GM23248 (cell line): ENCODE data around the gene CACNA1I. TPM values are rescaled to one million over a fixed set of nuclear protein-coding genes. Genes with fewer than 3 reads are reported as not detected.

Source experiments
- DNase-seq: peaks from one replicate; pipeline ENCODE4 v3.0.0-alpha.2; 2015
- H2AFZ ChIP-seq: fragments of 200-600 bp; sonication (generic); 2 replicates; pipeline ENCODE4 v1.6.1; 2016; ENCODE audit warnings: antibody characterized with exemption
- H3F3A ChIP-seq: fragments of 200-600 bp; sonication (generic); 2 replicates; pipeline ENCODE4 v1.6.1; 2016; ENCODE audit warnings: mild to moderate bottlenecking, antibody characterized with exemption, mixed run types; ENCODE audit not compliant: insufficient read depth
- H3K27ac ChIP-seq: fragments of 200-600 bp; sonication (generic); 2 replicates; pipeline ENCODE4 v1.5.1; 2016; ENCODE audit warnings: mild to moderate bottlenecking
- H3K27me3 ChIP-seq: fragments of 200-600 bp; sonication (generic); replicated peaks from 2 replicates; pipeline ENCODE4 v1.6.1; 2016; ENCODE audit warnings: mild to moderate bottlenecking; ENCODE audit not compliant: insufficient read depth
- H3K36me3 ChIP-seq: fragments of 200-600 bp; sonication (generic); 2 replicates; pipeline ENCODE4 v1.6.1; 2016; ENCODE audit warnings: low read depth, mild to moderate bottlenecking
- H3K4me1 ChIP-seq: fragments of 200-600 bp; sonication (generic); 2 replicates; pipeline ENCODE4 v1.6.1; 2016; ENCODE audit warnings: mild to moderate bottlenecking; ENCODE audit not compliant: insufficient read depth
- H3K4me2 ChIP-seq: fragments of 200-600 bp; sonication (generic); one replicate; pipeline ENCODE4 v1.6.1; 2016; ENCODE audit warnings: mild to moderate bottlenecking; ENCODE audit not compliant: unreplicated experiment
- H3K4me3 ChIP-seq: fragments of 200-600 bp; sonication (generic); 2 replicates; pipeline ENCODE4 v1.5.1; 2016; ENCODE audit warnings: mild to moderate bottlenecking
- H3K79me2 ChIP-seq: fragments of 200-600 bp; sonication (generic); 2 replicates; pipeline ENCODE4 v1.6.1; 2016; ENCODE audit warnings: mild to moderate bottlenecking; ENCODE audit not compliant: insufficient read depth
- H3K9ac ChIP-seq: fragments of 200-600 bp; sonication (generic); 2 replicates; pipeline ENCODE4 v1.6.1; 2016; ENCODE audit warnings: mild to moderate bottlenecking
- H3K9me2 ChIP-seq: fragments of 200-600 bp; sonication (generic); 2 replicates; pipeline ENCODE4 v1.6.1; 2016; ENCODE audit warnings: mixed run types, mild to moderate bottlenecking, moderate library complexity; ENCODE audit not compliant: insufficient read depth
- H3K9me3 ChIP-seq: fragments of 200-600 bp; sonication (generic); one replicate; pipeline ENCODE4 v1.6.1; 2017; ENCODE audit warnings: low read depth
- H4K20me1 ChIP-seq: fragments of 200-600 bp; sonication (generic); 2 replicates; pipeline ENCODE4 v1.6.0; 2016; ENCODE audit not compliant: insufficient read depth
- EZH2 ChIP-seq: fragments of 200-600 bp; sonication (generic); IDR thresholded peaks from 2 replicates; pipeline ENCODE4 v1.6.1; 2018; ENCODE audit warnings: antibody characterized with exemption, mild to moderate bottlenecking; ENCODE audit not compliant: insufficient read depth, poor library complexity, severe bottlenecking
- EZH2phosphoT487 ChIP-seq: fragments of 200-600 bp; sonication (generic); IDR thresholded peaks from 2 replicates; pipeline ENCODE4 v1.6.1; 2018; ENCODE audit warnings: antibody characterized with exemption, moderate library complexity, mild to moderate bottlenecking, low read depth; ENCODE audit not compliant: insufficient read depth
- WGBS, 2 experiments: methylation state at CpG; one replicate each; pipeline ENCODE4 v1.1.6; 2015 to 2017; ENCODE audit warnings: low lambda C conversion rate in 2 of 2, low coverage in 1 of 2; ENCODE audit errors: missing lambda C conversion rate in 2 of 2; 5-methylcytosine and 5-hydroxymethylcytosine counted together
- in situ Hi-C: fragments of 300-500 bp; cut with MboI; formaldehyde crosslinking; loops from 2 replicates; pipeline ENCODE4 v1.15.0; 2020
- polyA plus RNA-seq: library from polyadenylated mRNA; unstranded; fragments of >200 nt; fragmentation: Nextera tagmentation; extraction: Ambion mirVana; gene quantifications from 2 replicates; pipeline ENCODE4 v1.2.1, GENCODE V29; 2016
- total RNA-seq: library from RNA; depleted of rRNA; stranded (reverse); fragments of >200 nt; shearing (Covaris generic); gene quantifications from 2 replicates; pipeline ENCODE4 v1.2.3, GENCODE V29; 2014

CACNA1I gene
- total and polyA plus RNA-seq, 2 experiments from 2014 or later, result not detected

GRCh38 chr22:39524089-39524752 is 46.3 kb upstream of the CACNA1I start:
- H3K27ac ChIP-seq, result peak overlapping the region; percentile 96
- in situ Hi-C loops, result no loop called here
- WGBS, 2 experiments, result 73 to 74% methylated on average over 13 of the region's 13 CpGs
- H3K36me3 ChIP-seq, result peaks cover 16% of the 10 kb centered on the region
- no peaks in the 10 kb centered on the region for H3K27me3 ChIP-seq
- no peak overlapping the region for H3K4me2 ChIP-seq
- H3K9ac ChIP-seq, result no peak overlapping the region
- no peak overlapping the region for H3K4me3 ChIP-seq
- DNase-seq, result peak; percentile 39
- no peaks in the 10 kb centered on the region for H3K9me3 ChIP-seq
- H3F3A ChIP-seq, result peaks cover 49% of the 10 kb centered on the region
- TF ChIP-seq EZH2phosphoT487, result no peak
- TF ChIP-seq EZH2, result no peak
- H3K9me2 ChIP-seq, result no peaks in the 10 kb centered on the region
- peaks cover 14% of the 10 kb centered on the region; the same call in 1 of the 2 replicates for H4K20me1 ChIP-seq
- H2AFZ ChIP-seq, result no peak overlapping the region
- H3K79me2 ChIP-seq, result peaks cover 38% of the 10 kb centered on the region
- peaks cover 6% of the 10 kb centered on the region for H3K4me1 ChIP-seq

- peak overlapping the region; percentile 96; the same call in 1 of the 2 replicates for H3K27ac ChIP-seq
- H3K4me1 ChIP-seq, result peaks cover 5% of the 10 kb centered on the region; the same call in 1 of the 2 replicates
- 69 to 75% methylated on average over 10 of the region's 10 CpGs for WGBS, 2 experiments
- DNase-seq, result no peak
- H3K9ac ChIP-seq, result no peak overlapping the region
- in situ Hi-C loops, result no loop called here
- H4K20me1 ChIP-seq, result peaks cover 14% of the 10 kb centered on the region; the same call in 1 of the 2 replicates
- H3K4me2 ChIP-seq, result no peak overlapping the region
- H3K4me3 ChIP-seq, result no peak overlapping the region
- no peaks in the 10 kb centered on the region for H3K9me3 ChIP-seq
- H3K36me3 ChIP-seq, result peaks cover 18% of the 10 kb centered on the region
- no peaks in the 10 kb centered on the region for H3K9me2 ChIP-seq
- no peaks in the 10 kb centered on the region for H3K27me3 ChIP-seq
- no peak for TF ChIP-seq EZH2
- TF ChIP-seq EZH2phosphoT487, result no peak
- peaks cover 46% of the 10 kb centered on the region for H3F3A ChIP-seq
- H3K79me2 ChIP-seq, result peaks cover 46% of the 10 kb centered on the region
- H2AFZ ChIP-seq, result no peak overlapping the region
Observed at GRCh38 chr22:39524753-39525657, 45.5 kb upstream of the CACNA1I start.

- Histone ChIP-seq H3F3A (peaks cover 46% of the 10 kb centered on the region), H3K9me3 (no peaks in the 10 kb centered on the region), H3K4me3 (no peak overlapping the region), H3K36me3 (peaks cover 19% of the 10 kb centered on the region), H3K27me3 (no peaks in the 10 kb centered on the region), H4K20me1 (peaks cover 14% of the 10 kb centered on the region; the same call in 1 of the 2 replicates), H3K27ac (0 out of 2 replicates have a peak overlapping the region, but pooled peaks have one; percentile 96), H2AFZ (no peak overlapping the region), H3K9me2 (no peaks in the 10 kb centered on the region), H3K9ac (no peak overlapping the region), H3K4me2 (no peak overlapping the region), H3K4me1 (peaks cover 9% of the 10 kb centered on the region), H3K79me2 (peaks cover 50% of the 10 kb centered on the region)
- in situ Hi-C loops, result no loop called here
- 96 to 98% methylated on average over 4 of the region's 4 CpGs for WGBS, 2 experiments
- no peak for TF ChIP-seq EZH2
- DNase-seq, result no peak
Observed at GRCh38 chr22:39525658-39525975, 44.9 kb upstream of the CACNA1I start.

- Histone ChIP-seq H3K27ac (no peak overlapping the region), H3K36me3 (peaks cover 11% of the 10 kb centered on the region), H3K4me2 (no peak overlapping the region), H4K20me1 (peaks cover 11% of the 10 kb centered on the region; the same call in 1 of the 2 replicates), H3K27me3 (no peaks in the 10 kb centered on the region), H3K9me2 (no peaks in the 10 kb centered on the region), H3K4me1 (peaks cover 20% of the 10 kb centered on the region), H3K9me3 (no peaks in the 10 kb centered on the region), H3K79me2 (peaks cover 50% of the 10 kb centered on the region), H3F3A (peaks cover 38% of the 10 kb centered on the region), H3K4me3 (no peak overlapping the region), H2AFZ (no peak overlapping the region), H3K9ac (no peak overlapping the region)
- TF ChIP-seq EZH2phosphoT487, result no peak
- no peak for TF ChIP-seq EZH2
- 75 to 78% methylated on average over 4 of the region's 4 CpGs for whole genome bisulfite sequencing, 2 experiments
- in situ Hi-C loops, result no loop called here
- DNase-seq, result no peak
Observed at GRCh38 chr22:39526736-39527171, 43.8 kb upstream of the CACNA1I start.
